Measurements from ENCODE around the gene EZH1. TPM values are rescaled to one million over a fixed set of nuclear protein-coding genes. Genes with fewer than 3 reads are reported as not detected.

Gene EZH1
- total RNA-seq, 1 donor from 2014 or later = 30.4 TPM

DNA sequence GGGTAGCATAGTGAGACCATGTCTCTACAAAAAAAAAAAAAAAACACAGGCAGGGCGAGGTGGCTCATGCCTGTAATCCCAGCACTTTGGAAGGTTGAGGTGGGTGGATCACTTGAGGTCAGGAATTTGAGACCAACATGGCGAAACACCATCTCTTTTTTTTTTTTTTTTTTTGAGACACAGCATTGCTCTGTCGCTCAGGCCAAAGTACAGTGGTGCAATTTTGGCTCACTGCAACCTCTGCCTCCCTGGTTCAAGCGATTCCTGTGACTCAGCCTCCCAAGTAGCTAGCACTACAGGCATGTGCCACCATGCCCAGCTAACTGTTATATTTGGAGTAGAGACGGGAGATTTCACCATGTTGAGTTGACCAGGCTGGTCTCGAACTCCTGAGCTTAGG lies 21.3 kb upstream of the EZH1 start:
- TF ChIP-seq, protein P1, sequence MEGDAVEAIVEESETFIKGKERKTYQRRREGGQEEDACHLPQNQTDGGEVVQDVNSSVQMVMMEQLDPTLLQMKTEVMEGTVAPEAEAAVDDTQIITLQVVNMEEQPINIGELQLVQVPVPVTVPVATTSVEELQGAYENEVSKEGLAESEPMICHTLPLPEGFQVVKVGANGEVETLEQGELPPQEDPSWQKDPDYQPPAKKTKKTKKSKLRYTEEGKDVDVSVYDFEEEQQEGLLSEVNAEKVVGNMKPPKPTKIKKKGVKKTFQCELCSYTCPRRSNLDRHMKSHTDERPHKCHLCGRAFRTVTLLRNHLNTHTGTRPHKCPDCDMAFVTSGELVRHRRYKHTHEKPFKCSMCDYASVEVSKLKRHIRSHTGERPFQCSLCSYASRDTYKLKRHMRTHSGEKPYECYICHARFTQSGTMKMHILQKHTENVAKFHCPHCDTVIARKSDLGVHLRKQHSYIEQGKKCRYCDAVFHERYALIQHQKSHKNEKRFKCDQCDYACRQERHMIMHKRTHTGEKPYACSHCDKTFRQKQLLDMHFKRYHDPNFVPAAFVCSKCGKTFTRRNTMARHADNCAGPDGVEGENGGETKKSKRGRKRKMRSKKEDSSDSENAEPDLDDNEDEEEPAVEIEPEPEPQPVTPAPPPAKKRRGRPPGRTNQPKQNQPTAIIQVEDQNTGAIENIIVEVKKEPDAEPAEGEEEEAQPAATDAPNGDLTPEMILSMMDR (conservative IDR thresholded peaks at IDR 0.05) = no peak
- Mint-ChIP-seq H3K4me3 (no peak overlapping the region), H3K27me3 (ENCODE audit: low read depth) (peaks cover 30% of the 10 kb centered on the region), H3K4me1 (peaks cover 18% of the 10 kb centered on the region), H3K27ac (ENCODE audit: unreplicated experiment) (no peak overlapping the region), H3K36me3 (ENCODE audit: low read depth) (no peaks in the 10 kb centered on the region), H3K9me3 (no peaks in the 10 kb centered on the region)
- no peak for DNase-seq (ENCODE audit: low read depth, low spot score)

DNA sequence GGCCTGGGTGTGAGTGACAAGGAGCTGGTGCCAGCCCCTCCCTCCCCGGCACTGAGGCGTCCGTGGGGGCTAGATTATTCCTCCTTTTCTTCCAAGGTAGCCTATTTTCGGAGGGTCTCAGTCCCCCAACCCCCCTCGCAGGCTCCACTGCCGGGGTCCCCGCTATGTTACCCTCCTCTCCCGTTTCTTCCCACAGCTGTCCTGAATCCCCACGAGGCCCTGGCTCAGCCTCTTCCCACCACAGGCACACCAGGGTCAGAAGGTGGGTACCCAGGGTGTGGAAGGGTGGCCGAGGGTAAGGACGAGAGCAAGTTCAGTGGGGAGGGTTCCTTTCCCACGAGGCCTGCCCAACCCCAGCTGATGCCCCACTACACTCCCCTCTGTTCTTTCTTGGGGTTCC lies 16.8 kb upstream of the EZH1 start:
- peaks cover 48% of the 10 kb centered on the region for H3K27me3 Mint-ChIP-seq (ENCODE audit: low read depth)

DNA sequence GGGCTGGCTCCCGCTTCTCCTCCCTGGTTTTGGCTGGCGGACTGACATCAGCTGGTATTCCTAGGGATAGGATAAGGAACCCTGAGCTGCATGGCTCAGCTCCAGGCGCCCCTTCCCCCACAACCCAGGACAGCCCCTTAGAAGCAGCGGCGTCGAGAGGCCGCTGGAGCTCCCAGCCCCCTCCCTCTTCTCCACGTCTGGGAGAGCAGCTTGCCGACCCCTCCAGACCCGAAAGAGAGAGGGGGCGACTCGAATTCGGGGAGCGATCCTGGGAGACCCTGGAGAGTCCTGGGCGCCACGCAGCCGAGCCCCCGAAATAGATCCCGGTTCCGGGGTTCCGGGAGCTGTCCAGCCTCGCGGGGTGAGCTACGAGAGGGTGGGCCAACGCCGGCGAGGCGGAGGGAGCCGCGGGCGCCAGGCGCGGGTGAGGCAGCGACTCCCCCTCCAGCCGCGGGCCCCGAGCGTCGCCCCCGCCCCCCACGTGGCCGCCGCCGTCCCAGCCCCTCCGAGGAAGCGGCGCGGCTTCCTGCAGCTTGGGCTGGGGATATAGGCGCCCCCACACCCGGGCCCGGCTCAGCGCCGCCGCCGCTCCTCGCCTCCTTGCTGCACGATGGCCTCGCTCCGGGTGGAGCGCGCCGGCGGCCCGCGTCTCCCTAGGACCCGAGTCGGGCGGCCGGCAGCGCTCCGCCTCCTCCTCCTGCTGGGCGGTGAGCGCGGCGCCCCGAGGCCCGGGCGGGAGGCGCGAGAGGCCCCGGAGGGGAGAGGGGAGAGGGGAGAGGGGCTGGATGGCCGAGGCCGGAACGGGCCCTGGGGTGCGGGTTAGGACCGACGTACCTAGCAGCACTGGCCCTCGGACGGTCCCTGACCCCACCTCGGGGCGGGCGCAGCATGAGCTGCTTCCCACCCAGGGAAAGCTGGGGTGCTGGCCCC lies 16.1 kb upstream of the EZH1 start, which contains the start of gene RAMP2:
Gene RAMP2 (plus strand): TSS at position 576 of the 930 bp plus-strand sequence. CDS start 35 bp downstream, at position 611.
- Mint-ChIP-seq H3K36me3 (ENCODE audit: low read depth) (no peaks in the 10 kb centered on the region), H3K9me3 (no peaks in the 10 kb centered on the region), H3K4me3 (peak within 1 kb of the TSS; percentile 81), H3K4me1 (peaks cover 27% of the 10 kb centered on the region), H3K27me3 (ENCODE audit: low read depth) (peaks cover 53% of the 10 kb centered on the region), H3K27ac (ENCODE audit: unreplicated experiment) (no peak within 1 kb of the TSS)
- DNase-seq (ENCODE audit: low read depth, low spot score) = peak; percentile 28
- TF ChIP-seq, protein P1 (conservative IDR thresholded peaks at IDR 0.05) = no peak

More for the DNA sequence above, 16.8 kb upstream of the EZH1 start:
- peaks cover 23% of the 10 kb centered on the region for H3K4me1 Mint-ChIP-seq
- peak overlapping the region; percentile 70 for H3K4me3 Mint-ChIP-seq
- no peak for DNase-seq (ENCODE audit: low read depth, low spot score)
- H3K27ac Mint-ChIP-seq (ENCODE audit: unreplicated experiment) = no peak overlapping the region
- TF ChIP-seq, protein P1 (conservative IDR thresholded peaks at IDR 0.05) = no peak
- H3K36me3 Mint-ChIP-seq (ENCODE audit: low read depth) = no peaks in the 10 kb centered on the region
- no peaks in the 10 kb centered on the region for H3K9me3 Mint-ChIP-seq

DNA sequence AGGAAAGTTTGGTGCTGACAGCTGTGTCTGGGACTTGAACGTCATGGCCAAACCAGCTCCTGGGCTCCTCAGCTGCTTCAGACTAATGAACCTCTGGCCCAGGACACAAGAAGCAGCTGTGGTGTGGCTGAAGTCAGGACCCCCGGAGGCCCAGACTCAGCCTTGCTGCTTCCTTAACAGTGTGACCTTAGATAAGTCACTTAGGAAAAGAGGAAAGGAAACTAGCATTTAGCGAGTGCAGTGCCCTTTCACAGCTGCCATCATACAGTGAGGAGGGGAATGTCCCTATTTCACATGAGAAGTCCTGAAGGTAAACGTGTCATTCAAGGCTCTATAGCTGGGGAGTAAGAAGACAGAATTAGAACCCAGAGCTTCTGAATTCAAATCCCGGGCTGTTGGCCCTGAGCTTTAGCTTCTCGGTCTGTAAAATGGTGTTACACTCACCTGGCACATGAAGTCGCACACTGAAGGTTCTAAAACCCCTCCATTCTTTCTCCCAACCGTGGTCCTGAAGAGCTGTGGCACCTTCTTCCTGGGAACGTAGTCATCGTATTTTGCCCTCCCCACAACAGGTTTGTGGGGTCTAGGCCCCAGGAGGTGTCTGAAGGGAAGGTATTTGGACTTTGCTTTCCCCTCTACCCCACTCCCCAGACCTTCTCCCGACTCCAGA lies 15.3 kb upstream of the EZH1 start:
- Mint-ChIP-seq H3K4me3 (peak overlapping the region; percentile 81), H3K4me1 (peaks cover 28% of the 10 kb centered on the region), H3K27me3 (ENCODE audit: low read depth) (peaks cover 52% of the 10 kb centered on the region), H3K9me3 (no peaks in the 10 kb centered on the region), H3K27ac (ENCODE audit: unreplicated experiment) (no peak overlapping the region), H3K36me3 (ENCODE audit: low read depth) (no peaks in the 10 kb centered on the region)
- TF ChIP-seq, protein P1 (conservative IDR thresholded peaks at IDR 0.05) = no peak
- DNase-seq (ENCODE audit: low read depth, low spot score) = no peak

DNA sequence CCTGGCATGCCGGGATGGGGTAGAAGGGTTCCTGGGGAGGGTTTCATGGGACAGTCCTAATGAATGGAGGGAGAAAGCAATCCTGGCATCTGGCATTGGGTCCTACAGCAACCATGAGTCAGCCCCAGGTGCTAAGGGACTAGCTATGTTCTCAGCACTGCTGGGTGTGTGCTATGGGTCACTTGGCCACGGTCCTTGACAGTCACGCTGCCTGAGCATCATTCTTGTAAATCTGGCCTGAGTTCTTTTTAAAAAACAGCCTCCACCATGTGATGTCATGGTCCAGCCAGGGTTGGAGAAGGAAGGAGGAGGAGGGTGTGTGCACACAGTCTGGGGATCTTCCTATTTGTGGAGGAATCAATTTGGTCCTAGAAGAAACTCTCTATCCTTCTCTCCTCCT lies 9.9 kb upstream of the EZH1 start:
- Mint-ChIP-seq H3K27me3 (ENCODE audit: low read depth) (peaks cover 41% of the 10 kb centered on the region), H3K4me1 (peaks cover 5% of the 10 kb centered on the region), H3K27ac (ENCODE audit: unreplicated experiment) (no peak overlapping the region), H3K36me3 (ENCODE audit: low read depth) (no peaks in the 10 kb centered on the region), H3K4me3 (no peak overlapping the region), H3K9me3 (no peaks in the 10 kb centered on the region)
- no peak for DNase-seq (ENCODE audit: low read depth, low spot score)
- TF ChIP-seq, protein P1 (conservative IDR thresholded peaks at IDR 0.05) = no peak

Data from neural crest cell (in vitro differentiated cells).